NAMALWA (cell line): ENCODE data around the gene CCDC146.
A peak's percentile ranks its signal among the peaks of the same experiment; 100 is the strongest.
"Not testable (repeated sequence)": the region's sequence is repeated elsewhere in the genome, so short reads cannot be mapped to it uniquely, and the experiment has no call there.

Experiments used
- DNase-seq: peaks from one replicate; pipeline ENCODE4 v3.0.0-alpha.2; 2015; ENCODE audit warnings: low spot score

The CCDC146 gene

DNA sequence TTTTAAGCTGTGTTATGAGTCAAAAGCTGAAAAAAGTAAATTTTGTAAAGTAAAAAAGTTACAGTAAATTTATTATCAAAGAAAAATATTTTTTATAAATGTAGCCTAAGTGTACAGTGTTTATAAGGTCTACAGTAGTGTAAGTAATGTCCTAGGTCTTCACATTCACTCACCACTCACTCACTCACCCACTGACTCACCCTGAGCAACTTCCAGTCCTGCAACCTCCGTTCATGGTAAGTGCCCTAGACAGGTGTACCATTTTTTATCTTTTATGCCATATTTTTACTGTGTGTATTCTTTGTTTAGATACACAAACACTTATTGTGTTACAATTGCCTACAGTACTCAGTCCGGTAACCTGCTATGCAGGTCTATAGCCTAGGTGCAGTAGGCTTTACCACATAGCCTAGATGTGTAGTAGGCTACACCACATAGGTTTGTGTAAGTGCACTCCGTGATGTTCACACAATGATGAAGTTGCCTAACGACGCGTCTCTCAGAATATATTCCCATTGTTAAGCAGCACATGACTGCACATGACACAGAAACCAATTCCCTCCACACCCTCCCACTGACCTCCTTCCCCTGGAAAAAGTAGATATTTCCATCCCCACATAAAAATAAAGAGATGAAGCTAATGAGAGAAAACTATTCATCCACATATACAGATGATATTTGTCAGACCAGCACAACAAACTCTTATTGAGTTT lies 122.0 kb downstream of the CCDC146 start:
- DNase-seq, result no peak

DNA sequence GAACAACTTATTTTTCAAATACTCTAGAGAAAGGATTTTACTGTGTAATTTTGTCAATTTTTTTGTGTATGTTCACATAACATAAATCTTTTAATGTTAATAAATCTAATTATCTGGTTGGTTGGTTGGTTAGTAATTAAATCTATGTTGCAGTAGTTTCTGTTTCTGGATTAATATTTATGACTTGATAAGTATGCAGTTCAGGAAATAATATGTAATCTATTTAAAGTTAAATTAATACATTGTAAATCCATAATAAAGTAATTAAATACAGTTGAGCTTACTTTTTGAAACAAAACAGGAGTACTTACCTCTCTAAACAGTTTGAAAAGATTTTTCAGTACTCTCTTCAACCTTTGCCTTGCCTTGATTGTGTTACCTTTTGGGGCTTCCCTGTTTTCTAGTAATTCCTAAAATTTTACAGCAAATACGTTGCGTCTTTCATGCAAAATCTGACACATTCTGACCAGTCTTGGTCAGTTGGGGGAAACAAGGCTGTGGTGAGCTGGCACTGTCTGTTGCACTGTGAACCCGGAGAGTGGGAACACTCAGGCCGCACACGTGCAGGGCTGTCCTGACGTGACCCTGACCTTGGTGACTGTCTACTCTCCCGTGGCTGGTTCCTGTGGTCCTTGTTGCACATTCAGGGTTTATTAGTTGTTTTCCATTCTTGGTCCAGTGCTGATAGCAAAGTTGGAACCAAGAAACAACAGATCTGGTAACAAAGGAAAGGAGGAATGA lies 122.8 kb downstream of the CCDC146 start:
- DNase-seq, result no peak

DNA sequence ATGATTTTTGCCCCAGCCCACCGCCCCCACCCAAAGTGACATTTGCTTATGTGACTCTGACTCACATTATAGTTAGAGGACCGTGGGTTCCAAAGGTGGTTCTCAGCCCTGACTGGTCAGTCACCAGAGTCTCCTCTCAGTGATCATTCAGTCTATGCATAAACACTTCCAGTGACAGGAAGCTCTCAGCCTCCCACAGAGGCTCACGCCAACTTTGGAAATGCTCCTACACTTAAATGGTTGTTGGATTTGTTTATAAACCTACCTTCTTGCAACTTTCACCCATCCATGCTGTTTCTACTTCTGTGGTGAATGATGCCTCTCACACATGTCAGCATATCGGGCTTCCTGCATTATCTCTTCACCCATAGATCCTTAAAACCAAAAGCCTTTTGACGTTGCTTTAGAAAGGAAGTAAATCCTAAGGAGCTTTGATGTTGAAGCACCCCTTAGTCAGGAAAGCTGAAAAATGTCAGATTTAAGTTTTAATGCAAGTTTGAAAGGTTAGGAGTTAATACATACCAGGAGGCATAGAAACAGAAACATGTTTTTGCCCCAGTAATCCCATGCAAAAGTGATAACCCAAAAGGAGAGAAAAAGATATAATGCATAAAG lies 123.7 kb downstream of the CCDC146 start:
- DNase-seq, result no peak

DNA sequence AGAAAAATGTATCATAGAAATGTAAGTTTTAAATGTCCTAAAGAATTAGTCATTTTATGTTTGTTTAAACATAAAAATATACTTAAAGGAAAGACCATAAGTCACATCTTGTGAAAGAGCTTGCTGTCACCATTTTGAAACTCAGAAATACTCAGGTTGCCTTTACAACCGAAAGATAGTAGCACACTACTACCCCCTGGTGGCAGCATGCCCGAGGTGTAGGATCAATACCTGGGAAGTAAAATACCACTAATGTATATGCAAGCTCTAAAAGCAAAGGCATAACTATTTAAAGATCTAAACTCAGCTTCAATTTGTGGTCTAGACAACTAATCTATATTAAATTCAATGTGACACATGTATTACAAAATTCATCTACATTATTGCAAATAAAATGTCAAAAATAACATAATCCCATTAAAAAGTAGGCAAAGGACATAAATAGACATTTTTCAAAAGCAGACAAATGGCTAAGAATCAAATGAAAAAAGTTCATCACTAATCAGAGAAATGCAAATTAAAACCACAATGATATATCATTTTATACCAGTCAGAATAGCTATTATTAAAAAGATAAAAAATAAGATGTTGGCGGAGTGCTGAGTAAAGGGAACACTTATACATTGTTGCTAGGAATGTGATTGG lies 124.9 kb downstream of the CCDC146 start:
- peak; percentile 93 for DNase-seq

DNA sequence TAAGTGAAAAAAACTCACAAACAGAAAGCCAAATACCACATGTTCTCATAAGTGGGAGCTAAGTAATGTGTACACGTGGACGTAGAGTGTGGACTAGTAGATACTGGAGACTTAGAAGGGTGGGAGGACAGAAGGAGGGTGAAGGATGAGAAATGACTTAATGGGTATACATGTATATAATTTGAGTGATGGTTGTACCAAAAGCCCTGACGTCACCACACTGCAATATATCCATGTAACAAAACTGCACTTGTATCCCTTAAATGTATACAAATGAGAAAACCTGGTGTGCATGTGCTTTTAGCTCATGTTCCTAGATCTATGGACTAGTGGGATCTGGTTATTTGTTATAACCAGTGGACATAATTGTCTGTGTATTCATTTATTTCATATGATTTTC lies 125.7 kb downstream of the CCDC146 start:
- no peak for DNase-seq

DNA sequence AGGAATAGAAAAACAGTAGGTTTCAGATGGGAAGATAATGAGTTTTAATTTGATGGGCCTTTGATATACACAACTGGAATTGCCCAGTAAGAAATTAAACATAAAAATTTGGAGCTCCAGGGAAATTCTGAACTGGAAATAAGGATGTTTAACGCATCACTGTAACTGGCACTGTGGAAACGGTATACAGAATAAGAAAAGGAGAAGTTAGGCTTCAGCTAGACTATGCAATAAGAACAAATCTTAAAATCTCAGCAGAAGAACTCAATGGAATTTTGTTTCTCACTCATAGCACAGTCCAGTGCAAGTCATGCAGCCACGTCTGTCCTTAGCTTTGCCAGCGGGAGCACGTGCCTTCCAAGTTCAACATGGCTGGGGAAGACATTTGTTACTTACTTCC lies 130.1 kb downstream of the CCDC146 start:
- no peak for DNase-seq

DNA sequence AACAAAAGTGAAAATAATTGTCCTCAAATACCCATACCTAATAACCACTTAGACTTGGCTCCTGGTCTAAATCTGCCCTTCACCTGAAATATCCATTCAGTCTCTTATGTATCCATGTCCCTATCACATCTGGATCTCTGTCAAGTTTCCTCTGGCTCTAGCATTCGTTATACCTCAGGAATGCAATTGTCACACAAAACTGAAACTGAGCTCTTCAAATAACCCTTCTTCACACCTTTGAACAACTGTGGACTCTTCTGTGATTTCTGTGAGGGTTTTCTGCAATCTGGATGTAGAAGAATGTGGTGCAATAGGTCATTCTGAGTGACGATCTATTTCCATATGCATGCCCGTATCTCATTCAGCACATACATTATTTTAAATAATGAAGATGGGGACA lies 130.7 kb downstream of the CCDC146 start:
- no peak for DNase-seq

DNA sequence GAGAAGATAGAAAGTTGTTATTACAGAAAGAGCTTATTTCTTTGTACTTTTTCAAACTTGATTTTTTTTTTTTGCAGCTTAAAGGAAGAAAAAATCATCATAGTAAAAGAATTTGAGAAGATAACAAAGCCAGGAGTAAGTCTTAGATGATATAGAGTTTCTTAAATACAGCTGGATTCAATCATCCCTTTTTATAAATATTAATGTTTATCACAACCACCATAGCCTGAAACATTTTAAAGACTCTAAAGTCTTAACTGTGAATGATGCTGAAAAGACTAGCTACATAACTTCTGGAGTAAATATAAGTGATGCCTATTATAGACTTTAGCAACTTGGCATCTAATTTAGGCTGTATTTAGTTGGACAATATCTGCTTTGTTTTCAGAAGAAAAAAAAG lies 132.0 kb downstream of the CCDC146 start:
- no peak for DNase-seq

DNA sequence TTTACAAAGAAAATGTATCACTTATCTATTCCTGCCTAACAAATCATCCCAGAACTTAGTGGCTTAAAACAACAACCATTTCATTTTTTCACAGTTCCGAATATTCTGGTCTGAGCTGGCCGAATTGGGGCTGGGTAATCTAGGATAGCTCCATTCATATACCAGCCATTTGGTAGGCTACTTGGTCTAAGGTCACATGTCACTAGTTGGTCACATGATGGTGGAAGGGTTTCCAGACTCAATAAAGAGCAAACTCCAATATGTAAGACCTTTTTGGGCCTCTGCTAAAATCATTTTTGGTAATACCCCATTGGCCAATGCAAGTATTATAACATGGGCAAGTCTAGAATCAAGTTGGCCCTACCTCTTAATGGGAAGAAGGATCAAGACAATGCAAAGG lies 132.5 kb downstream of the CCDC146 start:
- no peak for DNase-seq

DNA sequence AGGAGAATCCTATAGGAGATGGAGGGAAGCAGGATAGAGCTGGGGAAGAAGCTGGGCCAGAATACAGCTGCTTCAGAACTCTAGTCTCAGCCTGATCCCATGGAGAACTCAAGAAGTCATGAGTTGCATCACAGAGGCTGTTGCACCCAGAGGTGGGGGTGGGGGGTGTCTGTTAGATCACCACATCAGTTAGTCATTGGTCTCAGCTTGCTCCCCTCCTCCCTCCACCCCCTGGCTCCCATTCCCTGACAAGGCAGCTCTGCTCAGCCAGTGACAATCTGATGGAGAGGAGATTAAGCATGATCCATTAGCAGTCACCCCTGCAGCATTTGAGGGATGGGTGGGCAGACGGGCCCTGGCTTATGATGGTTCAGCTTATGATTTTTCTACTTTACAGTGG lies 135.6 kb downstream of the CCDC146 start:
- no peak for DNase-seq

DNA sequence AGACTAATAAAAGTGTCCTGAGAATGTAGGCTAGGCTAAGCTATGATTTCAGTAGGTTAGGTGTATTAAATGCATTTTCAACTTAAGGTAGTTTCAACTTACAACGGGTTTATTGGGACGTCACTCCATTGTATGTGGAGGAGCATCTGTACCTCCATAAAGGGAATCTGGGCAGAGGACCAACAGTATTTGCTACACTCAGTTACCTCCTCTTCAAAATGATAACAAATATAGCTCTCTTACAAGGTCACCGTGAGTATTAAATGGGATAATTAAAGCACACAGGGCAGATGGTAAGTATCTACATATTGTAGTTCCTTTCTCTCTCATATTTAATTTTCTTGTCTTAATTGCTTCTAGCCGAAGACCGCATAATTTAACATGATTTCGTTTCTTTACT lies 136.2 kb downstream of the CCDC146 start:
- DNase-seq, result no peak

DNA sequence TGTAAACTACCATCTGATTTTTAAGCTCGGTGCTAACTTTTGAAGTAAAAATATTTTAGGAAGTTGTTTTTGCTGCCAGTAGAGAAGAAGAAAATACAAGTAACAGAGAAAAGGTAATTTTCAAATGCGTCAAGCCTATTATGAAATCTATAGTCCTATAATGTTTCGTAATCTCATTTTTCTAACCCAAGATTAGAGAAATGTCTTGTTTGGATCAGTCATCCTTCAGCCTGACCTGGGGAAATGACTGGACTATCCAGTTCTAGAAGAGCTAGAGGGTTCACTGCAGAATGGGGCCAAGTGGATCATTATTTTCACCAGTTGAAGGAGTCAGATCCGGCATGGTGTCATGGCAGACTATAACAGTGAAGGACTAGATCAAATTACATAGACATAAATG lies 139.9 kb downstream of the CCDC146 start:
- DNase-seq, result no peak

DNA sequence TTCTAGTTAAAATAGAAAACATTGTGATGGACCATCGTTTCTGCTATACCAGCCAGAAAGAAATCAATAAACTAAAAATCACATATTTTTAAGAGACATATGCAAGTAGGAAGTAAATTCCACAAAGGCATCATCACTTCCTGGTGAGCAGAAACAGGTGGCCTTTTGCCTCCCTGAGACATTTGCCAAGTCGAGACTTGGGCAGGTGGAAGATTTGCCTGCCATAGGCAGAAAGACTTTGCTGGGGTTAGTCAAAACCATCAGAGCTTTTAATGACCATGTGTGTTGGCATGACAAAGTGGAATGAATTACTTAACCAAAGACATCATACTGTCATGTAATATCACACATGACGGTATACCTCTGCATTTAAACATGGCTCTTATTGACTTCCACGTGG lies 143.3 kb downstream of the CCDC146 start:
- peak; percentile 18 for DNase-seq

DNA sequence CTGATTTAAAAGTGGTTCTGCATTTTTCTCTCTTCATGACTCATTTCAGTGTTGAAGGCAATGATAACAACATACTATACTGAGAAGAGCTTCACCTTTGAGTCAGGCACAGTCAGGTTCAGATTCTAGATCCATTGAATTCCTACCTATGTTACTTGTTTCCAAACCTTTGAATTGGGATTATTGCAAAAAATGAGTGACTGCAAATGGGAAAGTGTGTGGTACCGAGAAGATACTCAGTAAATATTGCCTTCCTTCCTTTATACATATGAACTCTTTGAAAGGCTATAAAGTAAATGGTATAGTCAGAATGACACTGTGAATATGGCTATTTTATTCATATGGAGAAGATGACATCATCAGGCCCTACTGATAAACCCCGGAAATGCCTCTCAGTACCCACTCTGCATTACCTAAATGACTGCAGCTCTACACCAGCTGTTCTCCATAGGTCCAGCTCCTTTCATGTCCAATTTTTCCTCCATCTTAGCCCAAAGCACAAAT lies 143.9 kb downstream of the CCDC146 start:
- DNase-seq, result no peak

DNA sequence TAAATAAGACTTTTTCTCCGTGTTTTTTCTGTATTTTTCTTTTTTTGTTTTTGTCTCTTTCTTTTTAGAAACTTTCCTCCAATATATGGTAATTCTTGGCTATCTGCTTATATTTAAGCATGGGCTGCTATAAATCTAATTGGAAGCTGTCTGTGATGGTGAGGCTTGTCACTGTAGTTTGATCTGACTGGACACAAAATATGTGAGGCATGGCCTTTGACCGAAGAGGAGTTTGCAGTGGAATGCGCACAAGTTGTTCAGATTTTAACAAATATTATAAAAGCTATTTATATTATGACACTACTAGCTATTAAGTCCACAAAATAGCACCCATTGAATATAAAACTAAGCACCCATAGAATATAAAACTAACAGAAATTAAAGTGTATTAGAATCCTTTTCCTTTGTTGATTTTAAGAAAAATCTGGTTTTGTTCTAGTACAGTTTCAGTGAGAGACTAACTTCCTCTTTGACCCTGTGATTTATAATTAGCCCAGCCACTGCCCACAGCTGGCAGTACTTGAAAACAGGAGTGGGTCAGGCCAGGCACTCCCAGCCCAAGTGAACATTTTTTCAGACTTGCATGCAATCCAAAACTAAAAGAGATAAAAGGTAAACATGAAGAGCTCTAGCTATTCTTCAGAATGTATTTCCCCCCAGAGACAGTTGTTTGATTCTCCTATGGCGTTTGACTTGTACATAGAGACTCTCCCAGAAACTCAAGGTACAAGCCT lies 147.1 kb downstream of the CCDC146 start:
- peak; percentile 61 for DNase-seq

DNA sequence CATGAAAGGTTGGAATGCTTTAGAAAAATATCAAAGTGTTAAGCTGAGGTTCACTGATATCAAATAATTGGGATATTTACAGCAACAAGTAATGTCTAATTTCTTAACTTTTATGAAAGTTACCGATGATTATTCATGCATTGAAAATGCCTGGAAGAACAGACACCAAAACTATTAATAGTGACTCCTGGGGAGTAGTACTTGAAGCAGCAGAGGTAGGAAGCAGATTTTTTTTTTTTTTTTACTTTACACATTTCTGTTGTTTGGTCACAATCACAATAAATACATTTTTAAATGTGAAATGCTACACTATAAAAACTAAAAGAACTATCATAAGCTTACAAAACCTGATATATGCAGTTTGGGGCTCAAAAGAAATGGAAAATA lies 147.7 kb downstream of the CCDC146 start:
- no peak for DNase-seq

DNA sequence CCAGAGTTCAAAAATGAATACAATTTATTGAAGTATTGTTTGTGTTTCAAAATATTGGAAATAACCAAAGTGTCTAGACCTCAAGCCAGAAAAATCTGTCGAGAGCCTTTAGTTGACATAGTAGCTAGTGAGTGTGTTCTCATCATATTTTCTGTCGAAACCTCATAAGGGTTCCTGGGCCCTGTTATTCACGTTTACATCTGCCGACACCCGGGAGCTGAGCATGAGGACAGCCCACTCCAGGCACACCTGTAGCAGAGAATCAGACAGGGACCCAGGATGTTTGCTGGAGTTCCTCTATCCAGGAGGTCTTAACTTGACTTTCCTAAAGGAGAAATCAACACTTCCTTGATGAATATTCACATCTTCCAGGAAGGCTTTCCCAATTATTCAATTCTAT lies 149.4 kb downstream of the CCDC146 start:
- no peak for DNase-seq

DNA sequence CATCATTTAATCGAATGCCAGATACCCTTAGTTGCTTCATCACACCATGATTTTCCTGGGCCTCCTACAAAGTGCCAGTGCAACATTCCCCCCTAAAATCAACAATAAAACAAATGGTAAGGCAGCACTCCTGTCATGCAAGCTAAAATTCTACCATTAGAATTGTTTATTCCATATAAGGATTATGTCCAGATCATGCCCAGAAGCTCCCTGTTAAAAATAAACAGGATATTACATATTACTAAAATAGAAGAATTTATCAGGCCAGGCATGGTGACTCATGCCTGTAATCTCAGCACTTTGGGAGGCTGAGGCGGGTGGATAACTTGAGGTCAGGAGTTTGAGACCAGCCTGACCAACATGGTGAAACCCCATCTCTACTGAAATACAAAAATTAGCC lies 153.2 kb downstream of the CCDC146 start:
- not testable (repeated sequence) for DNase-seq

DNA sequence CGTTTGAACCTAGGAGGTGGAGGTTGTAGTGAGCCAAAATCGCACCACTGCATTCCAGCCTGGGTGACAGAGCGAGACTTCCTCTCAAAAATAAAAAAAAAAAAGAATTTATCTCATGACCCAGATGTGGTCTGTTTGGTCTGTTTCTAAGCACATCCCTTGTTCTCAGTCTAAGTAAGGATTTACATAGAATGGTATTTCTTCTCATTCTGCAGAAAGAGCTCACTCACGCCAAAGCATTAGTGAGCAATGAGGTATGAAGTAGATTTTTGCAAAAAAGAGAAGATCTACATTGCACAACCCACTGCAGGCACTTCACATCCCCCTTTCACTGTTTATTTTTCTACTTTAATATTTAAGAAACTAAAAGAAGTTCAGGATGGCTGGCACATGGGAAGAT lies 153.7 kb downstream of the CCDC146 start:
- no peak for DNase-seq

DNA sequence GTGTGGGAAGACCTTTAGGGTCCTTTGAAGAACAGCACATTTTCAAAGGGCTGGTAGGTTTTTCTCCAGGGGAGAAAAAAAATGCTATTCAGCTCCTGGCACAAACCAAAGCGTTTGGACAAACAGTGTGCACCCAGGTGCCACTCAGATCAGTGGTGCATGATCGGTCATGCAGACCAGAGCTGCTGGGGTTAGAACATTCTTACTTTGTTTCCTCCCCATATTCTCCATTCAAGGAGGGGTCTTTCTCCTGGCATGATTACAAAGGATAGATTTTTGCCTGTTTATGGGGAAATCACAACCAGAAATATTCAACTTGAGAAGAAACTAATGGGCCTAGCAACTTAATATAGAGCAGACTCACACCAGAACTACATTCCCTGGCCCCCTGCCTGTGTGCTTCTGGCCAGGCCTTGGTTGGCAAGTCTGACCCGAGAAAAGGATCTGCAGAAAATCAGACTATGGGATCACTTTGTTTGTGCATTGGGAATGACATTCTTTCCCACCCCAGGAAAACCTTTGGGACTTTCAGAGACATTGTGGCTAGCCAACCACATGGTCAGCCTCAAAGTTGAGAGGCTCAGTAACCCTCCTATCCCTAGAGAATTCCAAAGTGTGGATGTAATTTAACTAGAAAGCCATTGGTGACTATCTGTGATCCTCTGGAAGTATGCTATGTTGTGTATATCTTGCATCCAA lies 159.5 kb downstream of the CCDC146 start:
- DNase-seq, result peak; percentile 33

DNA sequence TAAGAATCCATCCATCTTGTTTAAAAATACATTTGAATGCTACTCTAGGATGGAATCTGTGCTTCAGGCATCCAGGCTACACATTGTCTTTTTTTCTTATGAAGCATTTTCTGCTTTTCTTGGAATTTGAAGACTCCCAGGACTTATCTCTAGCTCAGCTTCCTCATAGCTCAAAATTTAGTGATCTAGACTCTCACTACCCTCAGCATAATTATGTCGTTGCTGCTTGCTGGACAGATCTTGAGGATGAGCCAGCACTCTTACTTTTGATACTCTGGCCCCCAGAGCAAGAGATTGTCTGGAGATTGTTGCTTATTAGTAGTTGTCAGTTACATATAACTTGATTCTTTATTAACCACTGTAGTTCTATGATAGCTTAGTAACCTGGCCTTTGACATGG lies 160.5 kb downstream of the CCDC146 start:
- no peak for DNase-seq
